DND-41 (cell line): ENCODE results near the gene JAZF1.

Source experiments
- ATAC-seq: fragments of 200-7000 bp; cut with Tn5 transposase; 3 replicates; pipeline ENCODE4 v1.9.1; 2021; ENCODE audit warnings: low read depth; ENCODE audit not compliant: insufficient read depth
- DNase-seq: peaks from one replicate; pipeline ENCODE4 v3.0.0-alpha.2; 2020
- H2AFZ ChIP-seq: 2 replicates; pipeline ENCODE4 v1.6.0; 2012; ENCODE audit warnings: low read depth, low read length
- H3K27ac ChIP-seq: 2 replicates; pipeline ENCODE4 v1.5.1; 2012; ENCODE audit warnings: low read length, inconsistent platforms
- H3K27me3 ChIP-seq: fragments of 200-600 bp; sonication (generic); 2 replicates; pipeline ENCODE4 v1.6.0; 2012; ENCODE audit warnings: low read length, mild to moderate bottlenecking, inconsistent platforms; ENCODE audit not compliant: insufficient read depth, poor library complexity
- H3K36me3 ChIP-seq: 2 replicates; pipeline ENCODE4 v1.5.1; 2012; ENCODE audit warnings: low read length, inconsistent platforms; ENCODE audit not compliant: insufficient read depth
- H3K4me1 ChIP-seq: 2 replicates; pipeline ENCODE4 v1.5.1; 2012; ENCODE audit warnings: mild to moderate bottlenecking, low read length; ENCODE audit not compliant: insufficient read depth
- H3K4me2 ChIP-seq: 2 replicates; pipeline ENCODE4 v1.6.0; 2012; ENCODE audit warnings: mild to moderate bottlenecking, moderate library complexity, low read length, inconsistent platforms; ENCODE audit not compliant: insufficient read depth
- H3K4me3 ChIP-seq, 2 experiments: fragments of 200-600 bp in 1 of 2; shearing (Covaris generic) in 1 of 2; 2 replicates each; pipeline ENCODE4 v1.5.1; 2012 to 2016; ENCODE audit warnings: inconsistent platforms in 2 of 2, low read length in 2 of 2, mild to moderate bottlenecking in 2 of 2, low read depth in 1 of 2, moderate library complexity in 1 of 2
- H3K79me2 ChIP-seq: 2 replicates; pipeline ENCODE4 v1.6.0; 2012; ENCODE audit warnings: low read length, inconsistent platforms; ENCODE audit not compliant: insufficient read depth
- H3K9ac ChIP-seq: 2 replicates; pipeline ENCODE4 v1.6.0; 2012; ENCODE audit warnings: low read depth, mild to moderate bottlenecking, inconsistent platforms, low read length, moderate library complexity
- H3K9me3 ChIP-seq: 2 replicates; pipeline ENCODE4 v1.5.1; 2012; ENCODE audit warnings: low read length, moderate library complexity, mild to moderate bottlenecking, inconsistent platforms; ENCODE audit not compliant: insufficient read depth, severe bottlenecking
- H4K20me1 ChIP-seq: 2 replicates; pipeline ENCODE4 v1.6.0; 2012; ENCODE audit warnings: low read length; ENCODE audit not compliant: insufficient read depth
- CTCF ChIP-seq: IDR thresholded peaks from 2 replicates; pipeline ENCODE4 v1.5.1; 2012; ENCODE audit warnings: borderline replicate concordance, low read length, moderate library complexity, mild to moderate bottlenecking; ENCODE audit not compliant: poor library complexity, severe bottlenecking; ENCODE audit errors: extremely low read depth
- EZH2 ChIP-seq: IDR thresholded peaks from 3 replicates; pipeline ENCODE4 v1.6.1; 2012; ENCODE audit warnings: borderline replicate concordance, low read depth, mild to moderate bottlenecking, moderate library complexity, low read length, inconsistent platforms; ENCODE audit not compliant: severe bottlenecking

The JAZF1 gene

GRCh38 chr7:28105234-28105633, 75.4 kb downstream of the JAZF1 start:
- Histone ChIP-seq H3K4me2 (no peak overlapping the region), H4K20me1 (0 out of 2 replicates have a peak, but pooled peaks cover 5% of the 10 kb centered on the region), H3K27me3 (no peaks in the 10 kb centered on the region), H3K9me3 (no peaks in the 10 kb centered on the region), H3K27ac (no peak overlapping the region), H3K79me2 (no peaks in the 10 kb centered on the region), H3K9ac (no peak overlapping the region), H3K36me3 (no peaks in the 10 kb centered on the region), H3K4me3 (no peak overlapping the region), H2AFZ (no peak overlapping the region), H3K4me1 (no peaks in the 10 kb centered on the region)
- no peak for TF ChIP-seq CTCF
- TF ChIP-seq EZH2: no peak
- DNase-seq (no peak), ATAC-seq (no peak)

DNA sequence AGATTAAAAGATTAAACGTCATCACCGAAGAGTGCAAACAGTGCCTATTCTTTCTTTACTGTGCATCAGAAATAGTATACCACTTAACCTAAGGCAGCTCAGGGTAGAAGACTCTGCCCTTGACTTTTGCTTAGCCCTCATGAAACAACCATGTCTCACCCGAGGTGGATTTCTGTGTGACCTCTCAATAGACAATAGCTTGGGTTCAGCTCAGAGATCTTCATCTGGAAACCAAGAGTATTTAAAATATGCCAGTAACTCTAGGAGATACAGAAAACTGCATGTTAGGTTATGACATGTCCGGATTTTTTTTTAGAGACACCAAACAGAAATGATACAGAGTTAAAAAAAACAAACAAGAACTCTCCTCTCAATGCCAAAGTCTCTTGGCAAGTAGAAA, 75.8 kb downstream of the JAZF1 start:
- H3K36me3 ChIP-seq: no peaks in the 10 kb centered on the region
- no peak overlapping the region for H3K4me2 ChIP-seq
- no peak overlapping the region for H3K27ac ChIP-seq
- ATAC-seq (no peak), DNase-seq (no peak)
- no peaks in the 10 kb centered on the region for H3K79me2 ChIP-seq
- TF ChIP-seq CTCF: no peak
- no peak for TF ChIP-seq EZH2
- no peaks in the 10 kb centered on the region for H3K9me3 ChIP-seq
- no peak overlapping the region for H3K9ac ChIP-seq
- no peaks in the 10 kb centered on the region for H3K4me1 ChIP-seq
- 0 out of 2 replicates have a peak, but pooled peaks cover 5% of the 10 kb centered on the region for H4K20me1 ChIP-seq
- no peaks in the 10 kb centered on the region for H3K27me3 ChIP-seq
- no peak overlapping the region for H2AFZ ChIP-seq
- no peak overlapping the region for H3K4me3 ChIP-seq

GRCh38 chr7:28104041-28104541, 76.5 kb downstream of the JAZF1 start:
- Histone ChIP-seq H3K9ac (no peak overlapping the region), H3K4me3 (no peak overlapping the region), H3K4me2 (no peak overlapping the region), H3K9me3 (no peaks in the 10 kb centered on the region), H3K79me2 (no peaks in the 10 kb centered on the region), H3K4me1 (no peaks in the 10 kb centered on the region), H3K27me3 (no peaks in the 10 kb centered on the region), H4K20me1 (0 out of 2 replicates have a peak, but pooled peaks cover 5% of the 10 kb centered on the region), H2AFZ (no peak overlapping the region), H3K27ac (no peak overlapping the region), H3K36me3 (no peaks in the 10 kb centered on the region)
- TF ChIP-seq CTCF (no peak), EZH2 (no peak)
- DNase-seq (no peak), ATAC-seq (no peak)

GRCh38 chr7:28102797-28103196, 77.8 kb downstream of the JAZF1 start:
- no peaks in the 10 kb centered on the region for H3K36me3 ChIP-seq
- H3K9me3 ChIP-seq: no peaks in the 10 kb centered on the region
- no peak overlapping the region for H3K4me3 ChIP-seq
- peaks cover 4% of the 10 kb centered on the region; the same call in 1 of the 2 replicates for H4K20me1 ChIP-seq
- H3K4me1 ChIP-seq: no peaks in the 10 kb centered on the region
- no peaks in the 10 kb centered on the region for H3K79me2 ChIP-seq
- DNase-seq: no peak
- ATAC-seq: no peak
- H2AFZ ChIP-seq: no peak overlapping the region
- H3K27ac ChIP-seq: no peak overlapping the region
- TF ChIP-seq EZH2: no peak
- TF ChIP-seq CTCF: no peak
- H3K4me2 ChIP-seq: no peak overlapping the region
- H3K27me3 ChIP-seq: no peaks in the 10 kb centered on the region
- H3K9ac ChIP-seq: no peak overlapping the region
